OCI-LY7 (cell line): ENCODE measurements around the gene NDUFA8. TPM values are rescaled to one million over a fixed set of nuclear protein-coding genes. Genes with fewer than 3 reads are reported as not detected.

Experiments used
- BruUV-seq: library from RNA; stranded (reverse); fragments of 400-500 nt; replicated peaks from 2 replicates; lab custom pipeline; 2021; lab: Mats Ljungman, UMichigan
- CTCF ChIA-PET: fragments of 300-600 bp; sonication (Branson Sonifier 250); formaldehyde crosslinking; loops from one replicate; lab custom pipeline; 2022; ENCODE audit warnings: antibody characterized with exemption; ENCODE audit not compliant: unreplicated experiment; lab: Charles Lee
- POLR2A ChIA-PET: fragments of 300-600 bp; sonication (Branson Sonifier 250); formaldehyde crosslinking; loops from one replicate; lab custom pipeline; 2022; ENCODE audit warnings: antibody characterized with exemption; lab: Charles Lee
- DNase-seq: peaks from one replicate; pipeline ENCODE4 v3.0.0-alpha.2; 2015; ENCODE audit warnings: low spot score
- H2AFZ ChIP-seq: fragments of 200-600 bp; sonication (generic), shearing (Covaris generic); 2 replicates; pipeline ENCODE4 v1.6.1; 2014; ENCODE audit warnings: mild to moderate bottlenecking, antibody characterized with exemption, low read length, moderate library complexity
- H3K27ac ChIP-seq: fragments of 200-600 bp; sonication (generic); 2 replicates; pipeline ENCODE4 v1.5.1; 2014; ENCODE audit warnings: mixed run types, low read depth, mild to moderate bottlenecking, moderate library complexity, low read length, inconsistent platforms; ENCODE audit not compliant: poor library complexity, severe bottlenecking
- H3K36me3 ChIP-seq: fragments of 200-600 bp; sonication (generic); 2 replicates; pipeline ENCODE4 v1.6.1; 2014; ENCODE audit warnings: mild to moderate bottlenecking, antibody characterized with exemption, low read length, moderate library complexity, mixed read lengths; ENCODE audit not compliant: insufficient read depth
- H3K4me1 ChIP-seq: fragments of 200-600 bp; sonication (generic); 2 replicates; pipeline ENCODE4 v1.5.1; 2014; ENCODE audit warnings: mild to moderate bottlenecking, low read length; ENCODE audit not compliant: insufficient read depth, poor library complexity, severe bottlenecking
- H3K4me2 ChIP-seq: fragments of 200-600 bp; sonication (generic); 2 replicates; pipeline ENCODE4 v1.6.1; 2014; ENCODE audit warnings: mild to moderate bottlenecking, low read length
- H3K4me3 ChIP-seq: fragments of 200-600 bp; sonication (generic); 2 replicates; pipeline ENCODE4 v1.5.1; 2014; ENCODE audit warnings: mild to moderate bottlenecking, low read depth, low read length; ENCODE audit not compliant: poor library complexity, severe bottlenecking
- H3K79me2 ChIP-seq: fragments of 200-600 bp; sonication (generic); 2 replicates; pipeline ENCODE4 v1.6.1; 2016; ENCODE audit warnings: low read depth, mild to moderate bottlenecking, low read length, moderate library complexity, mixed read lengths; ENCODE audit not compliant: insufficient read depth
- H3K9me2 ChIP-seq: fragments of 200-600 bp; sonication (generic); 2 replicates; pipeline ENCODE4 v1.6.1; 2016; ENCODE audit warnings: mild to moderate bottlenecking, low read length, mixed read lengths; ENCODE audit not compliant: insufficient read depth
- H3K9me3 ChIP-seq: fragments of 200-600 bp; sonication (generic); 2 replicates; pipeline ENCODE4 v1.6.1; 2014; ENCODE audit warnings: mild to moderate bottlenecking, mixed run types, low read length, mixed read lengths
- H4K20me1 ChIP-seq: fragments of 200-600 bp; sonication (generic); 2 replicates; pipeline ENCODE4 v1.6.1; 2014; ENCODE audit warnings: mild to moderate bottlenecking, antibody characterized with exemption, low read length, moderate library complexity, mixed read lengths; ENCODE audit not compliant: insufficient read depth
- EZH2phosphoT487 ChIP-seq: fragments of 200-600 bp; sonication (generic); IDR thresholded peaks from 2 replicates; pipeline ENCODE4 v1.6.1; 2018; ENCODE audit warnings: low read depth, borderline replicate concordance, mild to moderate bottlenecking, mixed run types, antibody characterized with exemption, low read length, moderate library complexity, mixed read lengths
- intact Hi-C: fragments of 100-400 bp; cut with micrococcal nuclease; formaldehyde crosslinking; loops from one replicate; pipeline ENCODE4 v1.10.0; 2022; ENCODE audit not compliant: unreplicated experiment
- total RNA-seq, 2 experiments: library from RNA; depleted of rRNA in 1 of 2; stranded (reverse); fragments of >200 nt in 1 of 2; shearing (Covaris generic) in 1 of 2; gene quantifications; 2 replicates each; pipeline ENCODE4 v1.2.3, GENCODE V29; 2014 to 2022
- TF ChIP-seq, protein P1 (sequence below): fragments of 200-600 bp; sonication (generic); conservative IDR thresholded peaks from 2 replicates; pipeline ENCODE4 v1.5.1; 2014; ENCODE audit warnings: mild to moderate bottlenecking, antibody characterized with exemption, low read length, moderate library complexity, mixed read lengths

The NDUFA8 gene
- total RNA-seq, 2 experiments from 2014 or later: 24.2 to 51.0 TPM

GRCh38 chr9:122126331-122127261 is 33.0 kb downstream of the NDUFA8 start:
- H2AFZ ChIP-seq: no peak overlapping the region
- H4K20me1 ChIP-seq: no peaks in the 10 kb centered on the region
- TF ChIP-seq, protein P1, sequence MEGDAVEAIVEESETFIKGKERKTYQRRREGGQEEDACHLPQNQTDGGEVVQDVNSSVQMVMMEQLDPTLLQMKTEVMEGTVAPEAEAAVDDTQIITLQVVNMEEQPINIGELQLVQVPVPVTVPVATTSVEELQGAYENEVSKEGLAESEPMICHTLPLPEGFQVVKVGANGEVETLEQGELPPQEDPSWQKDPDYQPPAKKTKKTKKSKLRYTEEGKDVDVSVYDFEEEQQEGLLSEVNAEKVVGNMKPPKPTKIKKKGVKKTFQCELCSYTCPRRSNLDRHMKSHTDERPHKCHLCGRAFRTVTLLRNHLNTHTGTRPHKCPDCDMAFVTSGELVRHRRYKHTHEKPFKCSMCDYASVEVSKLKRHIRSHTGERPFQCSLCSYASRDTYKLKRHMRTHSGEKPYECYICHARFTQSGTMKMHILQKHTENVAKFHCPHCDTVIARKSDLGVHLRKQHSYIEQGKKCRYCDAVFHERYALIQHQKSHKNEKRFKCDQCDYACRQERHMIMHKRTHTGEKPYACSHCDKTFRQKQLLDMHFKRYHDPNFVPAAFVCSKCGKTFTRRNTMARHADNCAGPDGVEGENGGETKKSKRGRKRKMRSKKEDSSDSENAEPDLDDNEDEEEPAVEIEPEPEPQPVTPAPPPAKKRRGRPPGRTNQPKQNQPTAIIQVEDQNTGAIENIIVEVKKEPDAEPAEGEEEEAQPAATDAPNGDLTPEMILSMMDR: 0 out of 2 replicates have a peak, but pooled peaks have one; percentile 12
- TF ChIP-seq EZH2phosphoT487: no peak
- no peaks in the 10 kb centered on the region for H3K79me2 ChIP-seq
- intact Hi-C loops: no loop called here
- no peak overlapping the region for H3K4me3 ChIP-seq
- no peaks in the 10 kb centered on the region for H3K36me3 ChIP-seq
- H3K4me1 ChIP-seq: peaks cover 5% of the 10 kb centered on the region
- CTCF ChIA-PET: interaction anchor here (2.5 kb wide), 1 partner anchor 224 kb away, joined by 26 read pairs; no protein-coding TSS in a partner anchor
- H3K9me3 ChIP-seq: no peaks in the 10 kb centered on the region
- DNase-seq: no peak
- no peaks in the 10 kb centered on the region for H3K9me2 ChIP-seq
- POLR2A ChIA-PET: interaction anchor here (0.6 kb wide), 1 partner anchor 697 kb away, joined by 8 read pairs; no protein-coding TSS in a partner anchor
- no peak overlapping the region for H3K27ac ChIP-seq
- H3K4me2 ChIP-seq: no peak overlapping the region
- no TSS peak for BruUV-seq

DNA sequence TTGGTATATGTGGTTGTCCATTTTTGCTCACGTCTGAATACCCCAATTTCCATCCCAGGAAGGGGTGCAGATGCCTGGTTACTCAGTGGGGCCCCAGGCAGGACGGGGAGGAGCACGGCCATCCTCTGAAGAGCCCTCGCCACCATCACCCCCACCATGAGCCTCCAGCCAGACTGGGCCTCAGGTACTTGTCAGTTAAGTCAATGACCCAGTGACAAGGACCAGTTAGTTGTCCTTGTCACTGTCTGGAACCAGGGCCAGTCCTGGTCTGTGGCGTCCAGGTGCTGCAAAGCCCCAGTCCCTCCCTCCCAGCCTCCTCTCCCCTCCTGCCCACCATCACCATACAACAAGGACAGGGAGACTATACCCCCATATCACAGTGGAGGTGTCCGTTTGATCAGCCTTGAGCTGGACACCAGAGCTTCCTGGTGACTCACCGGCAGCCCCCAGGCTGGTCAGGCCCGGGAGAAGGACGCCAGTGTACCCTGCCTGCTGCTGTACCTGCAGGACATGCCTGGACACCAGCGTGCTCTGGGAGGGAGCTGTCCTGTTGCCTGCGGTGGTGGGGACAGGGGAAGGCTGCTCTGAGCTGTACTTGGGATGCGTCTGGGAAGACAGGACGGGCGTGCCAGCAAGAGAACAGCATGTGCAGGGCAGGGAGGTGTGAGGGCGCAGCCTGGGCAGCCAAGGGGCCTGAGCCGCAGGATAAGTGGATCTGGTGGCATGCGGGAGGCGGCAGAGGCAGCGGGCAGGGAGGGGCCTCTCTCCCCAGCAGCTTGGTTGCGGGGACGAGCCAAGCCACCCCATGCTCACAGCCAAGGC is 33.9 kb downstream of the NDUFA8 start:
- Histone ChIP-seq H3K4me2 (no peak overlapping the region), H3K27ac (no peak overlapping the region), H4K20me1 (no peaks in the 10 kb centered on the region), H2AFZ (no peak overlapping the region), H3K9me3 (no peaks in the 10 kb centered on the region), H3K4me3 (no peak overlapping the region), H3K9me2 (no peaks in the 10 kb centered on the region), H3K4me1 (peaks cover 5% of the 10 kb centered on the region), H3K36me3 (no peaks in the 10 kb centered on the region), H3K79me2 (no peaks in the 10 kb centered on the region)
- no TSS peak for BruUV-seq
- ChIA-PET CTCF (interaction anchor here (0.8 to 2.5 kb wide), 5 partner anchors 27 to 227 kb away, joined by 3 to 26 read pairs (median 5); partner anchors contain the start of genes MRRF, NDUFA8 and RBM18), POLR2A (interaction anchor here (1.6 kb wide), 1 partner anchor 225 kb away, joined by 5 read pairs; no protein-coding TSS in a partner anchor)
- no peak for DNase-seq
- TF ChIP-seq EZH2phosphoT487: no peak
- TF ChIP-seq, protein P1: peak; percentile 49; the same call in 1 of the 2 replicates
- intact Hi-C loops: loop anchor here (1.0 kb wide), 1 partner anchor 225 kb away; no protein-coding TSS in a partner anchor
